H1 (cell line): ENCODE measurements around the gene CDC42BPB.

ENCODE experiments used
- CTCF ChIP-seq, 3 experiments: IDR thresholded peaks; 1 replicate in 2 of 3; 2 replicates in 1 of 3; pipeline versions ENCODE4 v1.5.1 to v1.6.1; 2011; ENCODE audit warnings: low read length in 3 of 3, mild to moderate bottlenecking in 3 of 3, inconsistent platforms in 2 of 3, low read depth in 1 of 3, moderate library complexity in 1 of 3; ENCODE audit not compliant: insufficient read depth in 1 of 3; ENCODE audit errors: control extremely low read depth in 1 of 3
- HDAC2 ChIP-seq, 2 experiments: fragments of 300-600 bp in 1 of 2; sonication (generic) in 1 of 2; IDR thresholded peaks; 2 replicates each; pipeline ENCODE4 v1.6.1; 2011 to 2012; ENCODE audit warnings: low read depth in 2 of 2, low read length in 2 of 2, mild to moderate bottlenecking in 2 of 2, moderate library complexity in 2 of 2, borderline replicate concordance in 1 of 2, inconsistent platforms in 1 of 2
- POLR2A ChIP-seq, 2 experiments: IDR thresholded peaks; 1 replicate in 1 of 2; 2 replicates in 1 of 2; pipeline ENCODE4 v1.6.1; 2011; ENCODE audit warnings: low read depth in 2 of 2, low read length in 2 of 2, mild to moderate bottlenecking in 2 of 2; ENCODE audit errors: control extremely low read depth in 1 of 2
- POLR2AphosphoS5 ChIP-seq: IDR thresholded peaks from 2 replicates; pipeline ENCODE4 v1.6.1; 2011; ENCODE audit warnings: low read depth, low read length
- RFX5 ChIP-seq: IDR thresholded peaks from 2 replicates; pipeline ENCODE4 v1.6.1; 2011; ENCODE audit warnings: low read depth, low read length, improper control_type of control experiment, borderline replicate concordance

GRCh38 chr14:103085106-103086091 is 28.1 kb upstream of the CDC42BPB start:
- TF ChIP-seq POLR2AphosphoS5 (no peak), CTCF (IDR thresholded peaks at IDR 0.05; ENCODE audit: control extremely low read depth in 1 of 3, insufficient read depth in 1 of 3, low read depth in 1 of 3, low read length in 3 of 3) (peak in 2 of 3 experiments; percentile 76 to 81; a peak in 3 of 4 replicates), RFX5 (no peak), HDAC2 (IDR thresholded peaks at IDR 0.05; ENCODE audit: borderline replicate concordance in 1 of 2, low read depth in 2 of 2, low read length in 2 of 2) (no peak), POLR2A (IDR thresholded peaks at IDR 0.05; ENCODE audit: control extremely low read depth in 1 of 2, low read depth in 2 of 2, low read length in 2 of 2) (no peak)
